WI38 (cell line): ENCODE data around the gene LRMDA.
"Not testable (repeated sequence)": the region's sequence is repeated elsewhere in the genome, so short reads cannot be mapped to it uniquely, and the experiment has no call there.

Experiments used
- H3K4me3 ChIP-seq: 2 replicates; pipeline ENCODE4 v1.5.1; 2011; ENCODE audit warnings: low read depth, mild to moderate bottlenecking, control low read depth, low read length
- CTCF ChIP-seq: IDR thresholded peaks from 2 replicates; pipeline ENCODE4 v1.5.1; 2012; ENCODE audit warnings: low read depth, mild to moderate bottlenecking, control low read depth, low read length

LRMDA gene

GRCh38 chr10:75764974-75765788 is 333.8 kb downstream of the LRMDA start:
- H3K4me3 ChIP-seq, result no peak overlapping the region
- no peak for TF ChIP-seq CTCF

GRCh38 chr10:75765789-75766096 is 334.3 kb downstream of the LRMDA start:
- TF ChIP-seq CTCF, result no peak
- H3K4me3 ChIP-seq, result no peak overlapping the region

GRCh38 chr10:75766106-75766505 is 334.7 kb downstream of the LRMDA start:
- no peak for TF ChIP-seq CTCF
- H3K4me3 ChIP-seq, result no peak overlapping the region

- H3K4me3 ChIP-seq, result not testable (repeated sequence)
Observed at GRCh38 chr10:75766752-75767151, 335.3 kb downstream of the LRMDA start.

- no peak for TF ChIP-seq CTCF
- H3K4me3 ChIP-seq, result no peak overlapping the region
Observed at GRCh38 chr10:75770626-75771081, 339.2 kb downstream of the LRMDA start.

GRCh38 chr10:75771606-75772005 is 340.2 kb downstream of the LRMDA start:
- no peak overlapping the region for H3K4me3 ChIP-seq
- no peak for TF ChIP-seq CTCF

- TF ChIP-seq CTCF, result no peak
- H3K4me3 ChIP-seq, result no peak overlapping the region
Observed at GRCh38 chr10:75772153-75772887, 340.9 kb downstream of the LRMDA start.
